HEK293 (cell line): ENCODE data around the gene SIK2.

Experiments
- CTCF ChIA-PET: fragments of 350-600 bp; formaldehyde crosslinking; extraction: SDS; loops from one replicate; lab custom pipeline; 2021; ENCODE audit warnings: antibody characterized with exemption; lab: Yijun Ruan, JAX
- POLR2A ChIA-PET: fragments of 300-600 bp; formaldehyde crosslinking; extraction: SDS; loops from one replicate; lab custom pipeline; 2020; ENCODE audit warnings: antibody characterized with exemption, inconsistent platforms; lab: Yijun Ruan, JAX
- H3K27ac ChIP-seq: fragments of 200-500 bp; sonication (Bioruptor generic); 2 replicates; pipeline ENCODE4 v1.5.1; 2014; ENCODE audit warnings: low read depth, low read length, control low read depth, inconsistent platforms; ENCODE audit errors: extremely low read depth
- H3K36me3 ChIP-seq, 2 experiments: fragments of 200-500 bp in 1 of 2; sonication (Bioruptor generic) in 1 of 2; 1 replicate in 1 of 2; 2 replicates in 1 of 2; pipeline ENCODE4 v1.5.1; 2014 to 2017; ENCODE audit warnings: inconsistent platforms in 2 of 2, low read length in 2 of 2; ENCODE audit not compliant: control insufficient read depth in 2 of 2, insufficient read depth in 1 of 2
- H3K4me1 ChIP-seq: fragments of 200-500 bp; sonication (Bioruptor generic); 2 replicates; pipeline ENCODE4 v1.5.1; 2014; ENCODE audit warnings: mild to moderate bottlenecking, low read length, inconsistent platforms; ENCODE audit not compliant: control insufficient read depth, insufficient read depth
- H3K4me3 ChIP-seq: 2 replicates; pipeline ENCODE4 v1.5.1; 2011; ENCODE audit warnings: low read depth, mild to moderate bottlenecking, control low read depth, low read length, moderate library complexity
- H3K9me3 ChIP-seq: fragments of 200-500 bp; sonication (Bioruptor generic); 2 replicates; pipeline ENCODE4 v1.5.1; 2014; ENCODE audit warnings: low read depth, low read length, inconsistent platforms; ENCODE audit not compliant: control insufficient read depth, insufficient read depth
- GLI4 ChIP-seq: fragments of 450-650 bp; formaldehyde crosslinking; IDR thresholded peaks from 2 replicates; pipeline ENCODE4 v1.5.1; 2016; ENCODE audit warnings: missing biosample characterization, missing genetic modification characterization
- KLF16 ChIP-seq: fragments of 450-650 bp; formaldehyde crosslinking; IDR thresholded peaks from 2 replicates; pipeline ENCODE4 v1.5.1; 2017; ENCODE audit warnings: missing biosample characterization, missing genetic modification characterization
- REPIN1 ChIP-seq: fragments of 450-650 bp; formaldehyde crosslinking; IDR thresholded peaks from 2 replicates; pipeline ENCODE4 v1.5.1; 2017; ENCODE audit warnings: missing biosample characterization, missing genetic modification characterization, low read depth
- SP2 ChIP-seq: fragments of 450-650 bp; formaldehyde crosslinking; IDR thresholded peaks from 2 replicates; pipeline ENCODE4 v1.5.1; 2016; ENCODE audit warnings: missing biosample characterization, missing genetic modification characterization
- ZEB2 ChIP-seq: fragments of 450-650 bp; formaldehyde crosslinking; IDR thresholded peaks from 2 replicates; pipeline ENCODE4 v1.5.1; 2016; ENCODE audit warnings: missing biosample characterization, missing genetic modification characterization
- ZFP3 ChIP-seq: fragments of 450-650 bp; formaldehyde crosslinking; IDR thresholded peaks from 2 replicates; pipeline ENCODE4 v1.5.1; 2016; ENCODE audit warnings: low read depth, missing biosample characterization, missing genetic modification characterization
- ZFP37 ChIP-seq: fragments of 450-650 bp; formaldehyde crosslinking; IDR thresholded peaks from 2 replicates; pipeline ENCODE4 v1.5.1; 2016; ENCODE audit warnings: missing biosample characterization, missing genetic modification characterization
- ZFP69B ChIP-seq: fragments of 450-650 bp; formaldehyde crosslinking; IDR thresholded peaks from 2 replicates; pipeline ENCODE4 v1.5.1; 2016; ENCODE audit warnings: missing biosample characterization, missing genetic modification characterization
- ZNF133 ChIP-seq: fragments of 450-650 bp; formaldehyde crosslinking; IDR thresholded peaks from 2 replicates; pipeline ENCODE4 v1.5.1; 2016; ENCODE audit warnings: missing biosample characterization, missing genetic modification characterization
- ZNF138 ChIP-seq: fragments of 450-650 bp; formaldehyde crosslinking; IDR thresholded peaks from 2 replicates; pipeline ENCODE4 v1.5.1; 2016; ENCODE audit warnings: missing biosample characterization, missing genetic modification characterization, borderline replicate concordance
- ZNF146 ChIP-seq: fragments of 450-650 bp; formaldehyde crosslinking; IDR thresholded peaks from 2 replicates; pipeline ENCODE4 v1.5.1; 2016; ENCODE audit warnings: missing biosample characterization, missing genetic modification characterization
- ZNF174 ChIP-seq: fragments of 450-650 bp; formaldehyde crosslinking; IDR thresholded peaks from 2 replicates; pipeline ENCODE4 v1.5.0; 2017; ENCODE audit warnings: missing biosample characterization, mild to moderate bottlenecking, missing genetic modification characterization
- ZNF211 ChIP-seq: fragments of 450-650 bp; formaldehyde crosslinking; IDR thresholded peaks from 2 replicates; pipeline ENCODE4 v1.5.1; 2016; ENCODE audit warnings: low read depth, missing biosample characterization, missing genetic modification characterization
- ZNF214 ChIP-seq: fragments of 450-650 bp; formaldehyde crosslinking; IDR thresholded peaks from 2 replicates; pipeline ENCODE4 v1.5.1; 2017; ENCODE audit warnings: missing biosample characterization, mild to moderate bottlenecking, missing genetic modification characterization, borderline replicate concordance
- ZNF280C ChIP-seq: fragments of 450-650 bp; formaldehyde crosslinking; IDR thresholded peaks from 2 replicates; pipeline ENCODE4 v1.5.1; 2016; ENCODE audit warnings: missing biosample characterization, missing genetic modification characterization
- ZNF302 ChIP-seq: fragments of 450-650 bp; formaldehyde crosslinking; IDR thresholded peaks from 2 replicates; pipeline ENCODE4 v1.5.1; 2016; ENCODE audit warnings: missing biosample characterization, missing genetic modification characterization, low read depth
- ZNF426 ChIP-seq: fragments of 450-650 bp; formaldehyde crosslinking; IDR thresholded peaks from 2 replicates; pipeline ENCODE4 v1.5.1; 2017; ENCODE audit warnings: missing biosample characterization, missing genetic modification characterization, mild to moderate bottlenecking, inconsistent platforms, moderate library complexity
- ZNF433 ChIP-seq: fragments of 450-650 bp; formaldehyde crosslinking; IDR thresholded peaks from 2 replicates; pipeline ENCODE4 v1.5.1; 2016; ENCODE audit warnings: missing biosample characterization, missing genetic modification characterization, low read depth
- ZNF521 ChIP-seq: fragments of 450-650 bp; formaldehyde crosslinking; IDR thresholded peaks from 2 replicates; pipeline ENCODE4 v1.5.1; 2017; ENCODE audit warnings: missing biosample characterization, mild to moderate bottlenecking, missing genetic modification characterization
- ZNF529 ChIP-seq: fragments of 450-650 bp; formaldehyde crosslinking; IDR thresholded peaks from 2 replicates; pipeline ENCODE4 v1.5.1; 2017; ENCODE audit warnings: missing genetic modification characterization, missing biosample characterization; ENCODE audit not compliant: insufficient replicate concordance
- ZNF560 ChIP-seq: fragments of 450-650 bp; formaldehyde crosslinking; IDR thresholded peaks from 2 replicates; pipeline ENCODE4 v1.5.1; 2017; ENCODE audit warnings: missing biosample characterization, missing genetic modification characterization, borderline replicate concordance
- ZNF658 ChIP-seq: fragments of 450-650 bp; formaldehyde crosslinking; IDR thresholded peaks from 2 replicates; pipeline ENCODE4; 2016; ENCODE audit warnings: missing biosample characterization, missing genetic modification characterization
- ZNF704 ChIP-seq: fragments of 450-650 bp; formaldehyde crosslinking; IDR thresholded peaks from 2 replicates; pipeline ENCODE4 v1.5.1; 2016; ENCODE audit warnings: missing biosample characterization, missing genetic modification characterization
- ZNF76 ChIP-seq: fragments of 450-650 bp; formaldehyde crosslinking; IDR thresholded peaks from 2 replicates; pipeline ENCODE4; 2016; ENCODE audit warnings: low read depth, missing biosample characterization, missing genetic modification characterization, borderline replicate concordance
- ZNF776 ChIP-seq: fragments of 450-650 bp; formaldehyde crosslinking; IDR thresholded peaks from 2 replicates; pipeline ENCODE4 v1.5.0; 2017; ENCODE audit warnings: missing biosample characterization, missing genetic modification characterization, borderline replicate concordance
- ZNF830 ChIP-seq: fragments of 450-650 bp; IDR thresholded peaks from 2 replicates; pipeline ENCODE4 v1.5.0; 2018; ENCODE audit warnings: missing biosample characterization, missing genetic modification characterization, low read depth, mild to moderate bottlenecking, moderate library complexity
- TF ChIP-seq, protein P1 (sequence below): fragments of 450-650 bp; formaldehyde crosslinking; IDR thresholded peaks from 2 replicates; pipeline ENCODE4 v1.5.1; 2016; ENCODE audit warnings: missing biosample characterization, missing genetic modification characterization

Gene SIK2

DNA sequence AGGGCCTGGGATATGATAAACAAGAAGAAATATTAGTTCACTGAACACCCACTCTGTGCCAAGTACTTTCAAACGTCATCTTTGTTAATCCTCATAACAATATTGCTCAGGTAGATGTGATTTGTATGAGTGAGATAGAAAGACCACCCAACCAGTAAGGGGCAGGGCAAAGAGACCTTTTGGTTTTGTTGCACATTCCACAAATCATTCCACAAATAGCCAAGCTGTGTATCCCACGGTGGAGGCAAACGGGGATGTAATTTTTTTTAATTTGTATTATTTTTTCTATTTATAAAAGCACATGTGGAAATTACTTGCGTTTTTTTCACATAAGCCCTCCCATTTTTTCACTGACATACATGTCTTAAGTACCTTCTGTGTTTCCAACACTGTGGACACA is 32.8 kb upstream of the SIK2 start:
- no peaks in the 10 kb centered on the region for H3K9me3 ChIP-seq
- CTCF ChIA-PET, result interaction anchor here (0.7 kb wide), 1 partner anchor 309 kb away, joined by 3 read pairs; no protein-coding TSS in a partner anchor

DNA sequence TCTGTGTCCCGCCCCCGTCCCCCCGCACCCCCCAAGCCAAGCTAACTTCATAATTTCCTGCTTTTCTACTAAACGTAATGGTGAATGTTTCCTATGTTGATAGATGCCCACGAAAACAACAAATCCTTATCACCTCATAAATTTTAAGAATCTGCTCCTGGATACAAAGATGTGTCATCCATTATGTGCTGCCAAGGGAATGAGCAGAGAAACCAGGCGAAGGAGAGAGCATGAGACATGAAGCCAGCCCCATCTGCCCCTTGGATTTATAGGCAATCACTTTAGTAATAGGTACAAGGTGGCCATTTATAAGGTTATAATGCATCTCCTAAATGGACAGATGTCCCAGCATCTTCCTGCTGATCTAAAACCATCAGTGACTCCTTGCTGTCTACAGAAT is 31.5 kb upstream of the SIK2 start:
- Histone ChIP-seq H3K36me3 (no peaks in the 10 kb centered on the region), H3K4me1 (no peaks in the 10 kb centered on the region), H3K9me3 (no peaks in the 10 kb centered on the region), H3K27ac (no peak overlapping the region), H3K4me3 (no peak overlapping the region)
- CTCF ChIA-PET, result no interaction called here
- TF ChIP-seq ZNF146 (tag by site-specific recombination) (no peak), ZNF830 (tag by site-specific recombination) (no peak), KLF16 (no peak), ZFP69B (tag by site-specific recombination) (no peak), ZNF521 (tag by site-specific recombination) (no peak), ZNF302 (tag by site-specific recombination) (no peak), SP2 (no peak), ZNF776 (tag by site-specific recombination) (no peak)
- POLR2A ChIA-PET, result no interaction called here

More for the DNA sequence above, 32.8 kb upstream of the SIK2 start:
- TF ChIP-seq ZFP3 (tag by site-specific recombination) (no peak), ZNF211 (tag by site-specific recombination) (no peak), ZNF658 (tag by site-specific recombination) (no peak), ZNF174 (tag by site-specific recombination) (no peak)
- TF ChIP-seq, protein P1, sequence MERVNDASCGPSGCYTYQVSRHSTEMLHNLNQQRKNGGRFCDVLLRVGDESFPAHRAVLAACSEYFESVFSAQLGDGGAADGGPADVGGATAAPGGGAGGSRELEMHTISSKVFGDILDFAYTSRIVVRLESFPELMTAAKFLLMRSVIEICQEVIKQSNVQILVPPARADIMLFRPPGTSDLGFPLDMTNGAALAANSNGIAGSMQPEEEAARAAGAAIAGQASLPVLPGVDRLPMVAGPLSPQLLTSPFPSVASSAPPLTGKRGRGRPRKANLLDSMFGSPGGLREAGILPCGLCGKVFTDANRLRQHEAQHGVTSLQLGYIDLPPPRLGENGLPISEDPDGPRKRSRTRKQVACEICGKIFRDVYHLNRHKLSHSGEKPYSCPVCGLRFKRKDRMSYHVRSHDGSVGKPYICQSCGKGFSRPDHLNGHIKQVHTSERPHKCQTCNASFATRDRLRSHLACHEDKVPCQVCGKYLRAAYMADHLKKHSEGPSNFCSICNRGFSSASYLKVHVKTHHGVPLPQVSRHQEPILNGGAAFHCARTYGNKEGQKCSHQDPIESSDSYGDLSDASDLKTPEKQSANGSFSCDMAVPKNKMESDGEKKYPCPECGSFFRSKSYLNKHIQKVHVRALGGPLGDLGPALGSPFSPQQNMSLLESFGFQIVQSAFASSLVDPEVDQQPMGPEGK (tag by site-specific recombination), result no peak
- H3K4me1 ChIP-seq, result no peaks in the 10 kb centered on the region
- H3K27ac ChIP-seq, result no peak overlapping the region
- POLR2A ChIA-PET, result no interaction called here
- no peaks in the 10 kb centered on the region for H3K36me3 ChIP-seq
- H3K4me3 ChIP-seq, result no peak overlapping the region

DNA sequence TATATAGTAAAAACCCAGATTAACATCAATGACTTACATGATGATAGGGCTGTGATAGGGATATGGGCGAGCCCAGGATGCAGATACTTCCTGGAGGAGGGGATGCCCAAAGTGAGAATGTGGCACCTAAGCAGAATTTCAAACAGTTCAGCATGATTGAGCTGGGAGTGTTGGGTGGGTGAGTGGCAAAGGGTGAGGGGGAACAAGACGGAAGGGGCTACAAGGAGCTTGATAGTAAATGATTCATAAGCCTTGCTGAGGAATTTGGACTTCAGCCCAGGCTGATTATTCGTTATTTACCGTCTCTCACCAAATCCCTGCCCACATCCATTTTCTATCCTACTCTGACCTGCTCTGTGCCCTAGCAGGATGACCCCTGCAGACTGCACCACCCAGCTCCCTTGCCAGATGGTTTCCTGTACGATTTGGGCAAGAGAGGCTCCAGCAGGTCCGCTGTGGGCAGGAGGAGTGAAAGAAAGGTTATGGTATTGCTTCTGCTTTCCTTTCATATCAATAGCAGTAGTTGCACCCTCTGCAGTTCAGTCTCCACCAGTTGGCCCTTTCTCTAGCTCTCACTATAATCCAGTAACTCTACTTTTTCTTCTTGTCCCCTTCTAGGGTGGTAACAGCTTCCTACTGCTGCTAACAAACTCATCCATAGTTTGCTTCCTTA is 30.3 kb upstream of the SIK2 start:
- no peak overlapping the region for H3K27ac ChIP-seq
- POLR2A ChIA-PET, result no interaction called here
- H3K4me1 ChIP-seq, result no peaks in the 10 kb centered on the region
- H3K9me3 ChIP-seq, result no peaks in the 10 kb centered on the region
- no peak overlapping the region for H3K4me3 ChIP-seq
- no peak for TF ChIP-seq ZNF146 (tag by site-specific recombination)
- TF ChIP-seq ZNF529 (tag by site-specific recombination), result no peak
- TF ChIP-seq ZNF76 (tag by site-specific recombination), result no peak
- TF ChIP-seq GLI4, result no peak
- no peak for TF ChIP-seq ZNF433 (tag by site-specific recombination)
- TF ChIP-seq ZNF280C, result no peak
- TF ChIP-seq ZNF138, result no peak
- no peak for TF ChIP-seq ZNF133
- no peak for TF ChIP-seq ZEB2 (tag by site-specific recombination)
- TF ChIP-seq ZNF214 (tag by site-specific recombination), result no peak
- TF ChIP-seq ZFP37 (tag by site-specific recombination), result no peak
- TF ChIP-seq ZFP3 (tag by site-specific recombination), result no peak
- TF ChIP-seq ZNF560 (tag by site-specific recombination), result no peak
- no peak for TF ChIP-seq SP2
- no peak for TF ChIP-seq REPIN1 (tag by site-specific recombination)
- no peak for TF ChIP-seq ZNF704 (tag by site-specific recombination)
- no peak for TF ChIP-seq ZNF426 (tag by site-specific recombination)
- H3K36me3 ChIP-seq, result no peaks in the 10 kb centered on the region
- CTCF ChIA-PET, result no interaction called here
